Endodermal cell (in vitro differentiated cells): Measurements from ENCODE around the gene COL4A1. TPM values are rescaled to one million over a fixed set of nuclear protein-coding genes. Genes with fewer than 3 reads are reported as not detected.

ENCODE experiments used
- DNase-seq: peaks from one replicate; pipeline ENCODE4 v3.0.0-alpha.2; 2017
- H3K27ac ChIP-seq: 2 replicates; pipeline ENCODE4 v1.5.1; 2013; ENCODE audit warnings: mild to moderate bottlenecking, low read depth, low read length, moderate library complexity
- H3K27me3 ChIP-seq: 2 replicates; pipeline ENCODE4 v1.6.1; 2013; ENCODE audit warnings: mild to moderate bottlenecking, low read length, moderate library complexity; ENCODE audit not compliant: insufficient read depth, control insufficient read depth, poor library complexity, severe bottlenecking
- H3K36me3 ChIP-seq: 2 replicates; pipeline ENCODE4 v1.7.0; 2013; ENCODE audit warnings: mild to moderate bottlenecking, low read length, moderate library complexity; ENCODE audit not compliant: control insufficient read depth, insufficient read depth
- H3K4me1 ChIP-seq: one replicate; pipeline ENCODE4 v1.7.0; 2013; ENCODE audit warnings: low read length; ENCODE audit not compliant: control insufficient read depth, insufficient read depth
- H3K4me3 ChIP-seq: 2 replicates; pipeline ENCODE4 v1.5.1; 2013; ENCODE audit warnings: mild to moderate bottlenecking, low read length, moderate library complexity
- H3K9ac ChIP-seq: 2 replicates; pipeline ENCODE4 v1.6.1; 2013; ENCODE audit warnings: mild to moderate bottlenecking, low read length, moderate library complexity; ENCODE audit not compliant: poor library complexity, severe bottlenecking; ENCODE audit errors: extremely low read depth
- H3K9me3 ChIP-seq: 2 replicates; pipeline ENCODE4 v1.6.1; 2013; ENCODE audit warnings: mild to moderate bottlenecking, low read length, moderate library complexity; ENCODE audit not compliant: control insufficient read depth
- H3K27ac Mint-ChIP-seq: 2 replicates; pipeline ENCODE4 v1.8.0; 2020; ENCODE audit warnings: mixed read lengths
- H3K27me3 Mint-ChIP-seq: 2 replicates; pipeline ENCODE4 v1.8.0; 2021; ENCODE audit warnings: mild to moderate bottlenecking, mixed read lengths; ENCODE audit not compliant: insufficient read depth
- H3K36me3 Mint-ChIP-seq: 2 replicates; pipeline ENCODE4 v1.8.0; 2020; ENCODE audit warnings: low read depth, mixed read lengths
- H3K4me1 Mint-ChIP-seq: 2 replicates; pipeline ENCODE4 v1.8.0; 2020; ENCODE audit warnings: mixed read lengths
- H3K4me3 Mint-ChIP-seq: 2 replicates; pipeline ENCODE4 v1.8.0; 2020; ENCODE audit warnings: mild to moderate bottlenecking, moderate library complexity, mixed read lengths
- H3K9me3 Mint-ChIP-seq: 2 replicates; pipeline ENCODE4 v1.8.0; 2020; ENCODE audit warnings: mild to moderate bottlenecking, mixed read lengths
- CTCF ChIP-seq: fragments of 200-600 bp; sonication (generic); conservative IDR thresholded peaks from 2 replicates; pipeline ENCODE4 v1.5.0; 2021; ENCODE audit warnings: antibody characterized with exemption, mild to moderate bottlenecking
- WGBS, 2 experiments: methylation state at CpG; one replicate each; pipeline versions ENCODE4 v1.1.5 to v1.1.7; 2013; ENCODE audit warnings: missing lambda C conversion rate in 2 of 2, mixed read lengths in 1 of 2; ENCODE audit not compliant: insufficient coverage in 1 of 2, insufficient read length in 1 of 2; 5-methylcytosine and 5-hydroxymethylcytosine counted together
- total RNA-seq, 2 donors: library from RNA; stranded (reverse); fragmentation: NEBNext Ultra II Directional in 1 of 2; extraction: Animal tissue kit (Norgen Biotek cat#: 25700) in 1 of 2; gene quantifications; 2 replicates in 1 of 2; 3 replicates in 1 of 2; pipeline ENCODE4 v1.2.1, GENCODE V29; 2021

Gene COL4A1
- total RNA-seq, 2 donors from 2014 or later: 702 to 764 TPM

GRCh38 chr13:110330491-110331011 lies 23.6 kb upstream of the COL4A1 start:
- H3K4me1 Mint-ChIP-seq: peaks cover 54% of the 10 kb centered on the region
- peaks cover 87% of the 10 kb centered on the region for H3K36me3 ChIP-seq
- H3K9me3 Mint-ChIP-seq: no peaks in the 10 kb centered on the region
- H3K27me3 Mint-ChIP-seq: no peaks in the 10 kb centered on the region
- peaks cover 13% of the 10 kb centered on the region for H3K4me1 ChIP-seq
- no peak overlapping the region for H3K27ac ChIP-seq
- no peak overlapping the region for H3K9ac ChIP-seq
- peak overlapping the region; percentile 37 for H3K27ac Mint-ChIP-seq
- H3K4me3 ChIP-seq: no peak overlapping the region
- H3K36me3 Mint-ChIP-seq: peaks cover 70% of the 10 kb centered on the region
- 96 to 97% methylated on average over 11 of the region's 11 CpGs for WGBS, 2 experiments
- H3K4me3 Mint-ChIP-seq: no peak overlapping the region
- H3K9me3 ChIP-seq: no peaks in the 10 kb centered on the region
- DNase-seq: no peak
- H3K27me3 ChIP-seq: no peaks in the 10 kb centered on the region
- TF ChIP-seq CTCF: no peak

GRCh38 chr13:110329798-110330461 lies 23.0 kb upstream of the COL4A1 start:
- H3K4me1 Mint-ChIP-seq: peaks cover 60% of the 10 kb centered on the region
- Histone ChIP-seq H3K4me3 (no peak overlapping the region), H3K4me1 (peaks cover 13% of the 10 kb centered on the region), H3K9me3 (no peaks in the 10 kb centered on the region), H3K9ac (no peak overlapping the region), H3K36me3 (peaks cover 88% of the 10 kb centered on the region), H3K27me3 (no peaks in the 10 kb centered on the region), H3K27ac (no peak overlapping the region)
- H3K27ac Mint-ChIP-seq: no peak overlapping the region
- H3K4me3 Mint-ChIP-seq: no peak overlapping the region
- DNase-seq: no peak
- no peaks in the 10 kb centered on the region for H3K27me3 Mint-ChIP-seq
- TF ChIP-seq CTCF: no peak
- H3K36me3 Mint-ChIP-seq: peaks cover 70% of the 10 kb centered on the region
- H3K9me3 Mint-ChIP-seq: no peaks in the 10 kb centered on the region
- 92 to 95% methylated on average over 19 to 21 of the region's 21 CpGs for WGBS, 2 experiments

GRCh38 chr13:110329258-110329657 lies 22.3 kb upstream of the COL4A1 start:
- peak overlapping the region; percentile 45 for H3K27ac Mint-ChIP-seq
- Histone ChIP-seq H3K27ac (no peak overlapping the region), H3K4me3 (no peak overlapping the region), H3K4me1 (peaks cover 18% of the 10 kb centered on the region), H3K27me3 (no peaks in the 10 kb centered on the region), H3K9me3 (no peaks in the 10 kb centered on the region), H3K9ac (no peak overlapping the region), H3K36me3 (peaks cover 88% of the 10 kb centered on the region)
- no peak overlapping the region for H3K4me3 Mint-ChIP-seq
- 92 to 100% methylated on average over 3 to 6 of the region's 6 CpGs for WGBS, 2 experiments
- no peaks in the 10 kb centered on the region for H3K9me3 Mint-ChIP-seq
- H3K4me1 Mint-ChIP-seq: peaks cover 66% of the 10 kb centered on the region
- DNase-seq: no peak
- H3K36me3 Mint-ChIP-seq: peaks cover 68% of the 10 kb centered on the region
- H3K27me3 Mint-ChIP-seq: no peaks in the 10 kb centered on the region
- no peak for TF ChIP-seq CTCF
